Ovary (tissue), 3 donors: Measurements from ENCODE around the gene CBX4.

Experiments
- CTCF ChIP-seq, 3 donors: fragments of 450-650 bp in 2 of 3; fragments of 200-600 bp in 1 of 3; IDR thresholded peaks; one replicate each; pipeline versions ENCODE4 v1.5.1 to v1.8.0; 2016 to 2022; ENCODE audit warnings: antibody characterized with exemption in 3 of 3, mild to moderate bottlenecking in 1 of 3
- EP300 ChIP-seq: sonication (generic); formaldehyde crosslinking; IDR thresholded peaks from one replicate; pipeline ENCODE4 v1.6.1; 2017; ENCODE audit warnings: antibody characterized with exemption
- POLR2A ChIP-seq: fragments of 450-650 bp; IDR thresholded peaks from one replicate; pipeline ENCODE4 v1.6.1; 2017; ENCODE audit warnings: antibody characterized with exemption, mild to moderate bottlenecking, moderate library complexity
- donor health status: DM: no; HTN: no; CAD: no.

DNA sequence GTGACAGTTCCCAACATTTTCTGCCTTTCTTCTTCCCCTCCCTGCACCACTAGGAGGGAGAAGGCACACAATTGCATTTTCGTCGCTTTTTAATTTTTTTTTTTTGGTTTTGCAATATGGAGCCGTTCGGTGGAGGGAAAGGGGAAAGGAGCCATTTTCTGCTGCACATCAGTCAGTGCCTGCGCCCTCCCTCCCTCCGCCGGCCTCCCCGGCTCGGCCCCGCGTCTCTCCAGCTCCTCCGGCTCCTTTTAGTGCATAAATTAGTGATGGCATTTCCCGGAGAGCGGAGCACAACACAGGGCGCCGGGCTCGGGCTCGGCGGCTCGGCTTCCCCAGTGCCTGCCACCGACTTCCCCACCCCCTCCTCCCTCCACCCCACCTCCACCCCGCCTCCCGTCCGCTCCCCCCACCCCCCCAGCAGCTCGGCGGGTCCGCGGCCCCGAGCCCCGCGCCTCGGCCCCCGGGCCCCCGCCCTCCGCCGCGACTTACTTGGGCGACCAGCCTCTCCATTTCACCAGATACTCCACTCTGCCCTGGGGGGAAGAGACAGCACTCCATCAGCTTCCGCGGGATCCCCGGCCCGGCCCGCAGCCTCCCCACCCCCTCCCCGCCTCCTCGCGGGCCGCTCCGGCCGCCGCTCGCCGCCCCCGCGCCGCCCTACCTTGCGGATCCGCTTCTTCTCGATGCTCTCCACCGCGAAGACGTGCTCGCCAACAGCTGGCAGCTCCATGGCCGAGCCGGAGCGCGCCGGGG lies 542 bp downstream of the CBX4 start:
- TF ChIP-seq CTCF (IDR thresholded peaks at IDR 0.05) = peak in 1 of 3 donors; percentile 20
- TF ChIP-seq POLR2A = peak; percentile 23
- no peak for TF ChIP-seq EP300
